SU-DHL-6 (cell line): ENCODE data around the gene GLG1.

Experiments
- EZH2phosphoT487 ChIP-seq: fragments of 200-600 bp; sonication (generic), shearing (Covaris generic); conservative IDR thresholded peaks from 2 replicates; pipeline ENCODE4 v1.6.1; 2018; ENCODE audit warnings: mild to moderate bottlenecking, antibody characterized with exemption, low read length, moderate library complexity, mixed read lengths
- TF ChIP-seq, protein P1 (sequence below): fragments of 200-600 bp; sonication (generic); IDR thresholded peaks from one replicate; pipeline ENCODE4 v1.5.1; 2017; ENCODE audit warnings: antibody characterized with exemption, mild to moderate bottlenecking, low read length, moderate library complexity; ENCODE audit not compliant: insufficient read depth, poor library complexity, severe bottlenecking

DNA sequence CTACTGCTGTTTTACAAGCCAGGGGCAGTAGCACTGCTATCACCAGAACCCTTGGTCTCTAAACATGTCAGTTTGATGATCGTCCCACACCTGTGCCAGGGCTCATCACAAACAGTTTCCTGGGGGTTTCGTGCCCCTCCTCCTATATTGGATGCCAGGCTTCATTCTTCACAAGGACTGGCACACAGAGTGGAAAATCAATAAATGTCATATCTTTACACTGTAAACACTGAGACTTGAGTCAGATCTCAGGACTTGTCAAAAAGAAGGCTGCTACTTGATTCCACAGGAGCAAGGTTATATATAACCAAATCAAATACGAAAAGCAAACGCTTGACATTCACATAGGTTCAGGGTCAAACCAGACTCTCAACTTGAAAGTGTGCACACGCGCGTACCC is 146.4 kb downstream of the GLG1 start:
- TF ChIP-seq, protein P1, sequence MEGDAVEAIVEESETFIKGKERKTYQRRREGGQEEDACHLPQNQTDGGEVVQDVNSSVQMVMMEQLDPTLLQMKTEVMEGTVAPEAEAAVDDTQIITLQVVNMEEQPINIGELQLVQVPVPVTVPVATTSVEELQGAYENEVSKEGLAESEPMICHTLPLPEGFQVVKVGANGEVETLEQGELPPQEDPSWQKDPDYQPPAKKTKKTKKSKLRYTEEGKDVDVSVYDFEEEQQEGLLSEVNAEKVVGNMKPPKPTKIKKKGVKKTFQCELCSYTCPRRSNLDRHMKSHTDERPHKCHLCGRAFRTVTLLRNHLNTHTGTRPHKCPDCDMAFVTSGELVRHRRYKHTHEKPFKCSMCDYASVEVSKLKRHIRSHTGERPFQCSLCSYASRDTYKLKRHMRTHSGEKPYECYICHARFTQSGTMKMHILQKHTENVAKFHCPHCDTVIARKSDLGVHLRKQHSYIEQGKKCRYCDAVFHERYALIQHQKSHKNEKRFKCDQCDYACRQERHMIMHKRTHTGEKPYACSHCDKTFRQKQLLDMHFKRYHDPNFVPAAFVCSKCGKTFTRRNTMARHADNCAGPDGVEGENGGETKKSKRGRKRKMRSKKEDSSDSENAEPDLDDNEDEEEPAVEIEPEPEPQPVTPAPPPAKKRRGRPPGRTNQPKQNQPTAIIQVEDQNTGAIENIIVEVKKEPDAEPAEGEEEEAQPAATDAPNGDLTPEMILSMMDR: no peak
- no peak for TF ChIP-seq EZH2phosphoT487
